ENCODE measurements around the gene GNG10.
"Not testable (repeated sequence)": the region's sequence is repeated elsewhere in the genome, so short reads cannot be mapped to it uniquely, and the experiment has no call there.

The GNG10 gene

DNA sequence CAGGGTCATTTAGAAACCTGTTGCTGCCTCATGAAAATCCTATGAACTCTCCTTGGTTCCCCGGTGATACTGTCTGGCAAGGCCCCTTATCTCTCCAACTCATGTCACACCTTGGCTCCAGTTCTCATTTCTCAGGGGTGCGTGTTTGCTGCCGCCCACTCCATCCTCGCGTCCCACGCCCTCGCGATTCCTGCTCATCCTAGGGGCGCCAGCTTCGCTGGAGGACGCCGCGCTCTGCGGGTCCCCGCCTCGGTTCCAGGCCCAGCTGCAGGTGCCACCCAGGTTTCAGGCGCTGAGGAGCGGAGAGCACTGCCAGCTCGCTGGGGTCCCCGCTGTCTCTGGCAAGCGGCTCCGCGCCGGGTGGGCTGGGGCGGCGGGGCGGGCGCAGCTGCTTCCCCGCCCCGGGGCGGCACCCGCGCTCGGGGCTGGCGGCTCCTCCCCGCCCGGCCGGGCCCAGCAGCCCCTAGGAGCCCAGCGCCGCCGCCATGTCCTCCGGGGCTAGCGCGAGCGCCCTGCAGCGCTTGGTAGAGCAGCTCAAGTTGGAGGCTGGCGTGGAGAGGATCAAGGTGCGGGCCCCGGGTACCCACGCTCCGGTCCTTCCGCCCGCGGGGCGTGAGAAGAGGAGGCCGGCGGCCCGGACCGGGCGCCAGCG is at the start of gene GNG10:
TSS of gene GNG10 (plus strand) at position 456 of the 652 bp plus-strand sequence. CDS start at position 486, 30 bp downstream.
- peak; percentile 67 for DNase-seq

DNA sequence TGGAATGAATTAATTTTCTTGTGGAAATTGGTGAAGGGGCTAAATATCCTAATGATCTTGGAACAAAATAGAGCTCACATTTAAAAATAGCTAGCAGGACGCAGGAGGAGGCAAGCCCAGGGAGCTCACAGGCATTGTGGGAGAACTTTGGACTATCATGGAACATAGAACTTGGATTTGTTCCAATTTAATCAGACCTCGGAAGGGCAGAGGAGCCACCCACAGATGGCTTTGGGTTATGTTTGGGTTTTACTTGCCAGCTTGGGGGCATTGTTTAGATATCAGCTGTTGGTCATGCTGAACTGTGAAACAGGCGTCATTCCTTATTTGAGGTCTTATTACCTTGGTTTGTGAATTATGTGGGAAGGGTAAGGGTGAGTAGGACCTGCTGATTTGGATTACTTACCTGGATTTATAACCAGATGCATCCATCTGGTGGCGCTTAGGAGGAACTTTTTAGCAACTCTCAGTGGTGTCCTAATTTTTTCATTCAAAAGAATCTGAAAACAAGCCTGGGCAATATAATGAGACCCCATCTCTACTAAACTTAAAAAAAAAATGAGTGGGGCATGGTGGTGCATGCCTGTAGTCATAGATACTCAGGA is 47.9 kb upstream of the GNG10 start:
- no peak for DNase-seq

DNA sequence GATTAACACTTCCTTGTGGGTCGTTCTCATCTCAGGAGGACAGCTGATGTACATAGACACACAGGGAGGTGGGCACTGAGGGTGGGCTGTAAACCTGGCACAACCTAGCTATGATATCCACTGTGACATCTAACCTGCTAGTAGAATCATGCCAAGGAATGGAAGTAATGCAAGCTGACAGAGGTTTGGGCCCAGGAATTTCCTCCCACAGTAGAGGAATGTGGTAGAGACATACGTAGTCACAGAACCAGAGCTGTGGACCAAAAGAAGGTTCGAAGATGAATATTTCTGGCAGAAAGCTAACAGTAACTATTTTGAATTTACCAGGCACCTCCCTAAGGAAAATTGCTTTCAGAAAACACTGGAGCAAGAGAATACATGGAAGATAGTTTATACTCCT is 45.5 kb upstream of the GNG10 start:
- no peak for DNase-seq

DNA sequence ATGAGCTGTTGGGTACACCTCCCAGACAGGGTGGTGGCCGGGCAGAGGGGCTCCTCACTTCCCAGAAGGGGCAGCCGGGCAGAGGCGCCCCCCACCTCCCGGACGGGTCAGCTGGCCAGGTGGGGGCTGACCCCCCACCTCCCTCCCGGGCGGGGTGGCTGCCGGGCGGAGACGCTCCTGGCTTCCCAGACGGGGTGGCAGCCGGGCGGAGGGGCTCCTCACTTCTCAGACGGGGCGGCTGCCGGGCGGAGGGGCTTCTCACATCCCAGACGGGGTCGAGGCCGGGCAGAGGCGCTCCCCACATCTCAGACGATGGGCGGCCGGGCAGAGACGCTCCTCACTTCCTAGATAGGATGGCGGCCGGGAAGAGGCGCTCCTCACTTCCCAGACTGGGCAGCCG is 44.1 kb upstream of the GNG10 start:
- DNase-seq = not testable (repeated sequence)

DNA sequence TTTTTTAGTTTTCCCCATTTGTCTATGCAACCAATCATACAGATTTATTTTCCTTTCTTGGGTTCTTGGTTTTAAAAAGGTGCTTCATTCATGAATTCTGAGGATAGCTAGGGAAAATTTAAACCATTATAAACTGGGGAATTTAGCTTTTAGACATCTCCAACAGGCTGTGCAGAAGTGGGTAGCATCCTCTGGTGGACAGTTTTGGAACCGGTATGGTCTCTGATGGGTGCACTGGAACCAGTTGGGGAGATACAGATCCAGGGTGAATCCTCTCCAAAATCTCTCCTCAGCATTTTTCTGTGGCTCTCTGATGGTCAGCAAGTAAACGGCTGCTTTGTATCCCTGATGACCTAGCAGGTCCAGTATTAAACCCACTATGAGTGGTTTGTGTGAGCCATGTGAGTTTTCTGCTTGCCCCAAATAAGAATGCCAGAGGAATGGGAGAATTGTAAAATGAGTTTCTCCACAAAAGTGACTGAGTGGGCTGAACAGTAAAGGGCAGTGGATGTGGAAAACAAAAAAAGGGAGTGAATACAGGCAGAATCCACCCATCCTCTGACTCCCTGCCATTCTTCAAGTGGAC is 39.4 kb upstream of the GNG10 start:
- no peak for DNase-seq

DNA sequence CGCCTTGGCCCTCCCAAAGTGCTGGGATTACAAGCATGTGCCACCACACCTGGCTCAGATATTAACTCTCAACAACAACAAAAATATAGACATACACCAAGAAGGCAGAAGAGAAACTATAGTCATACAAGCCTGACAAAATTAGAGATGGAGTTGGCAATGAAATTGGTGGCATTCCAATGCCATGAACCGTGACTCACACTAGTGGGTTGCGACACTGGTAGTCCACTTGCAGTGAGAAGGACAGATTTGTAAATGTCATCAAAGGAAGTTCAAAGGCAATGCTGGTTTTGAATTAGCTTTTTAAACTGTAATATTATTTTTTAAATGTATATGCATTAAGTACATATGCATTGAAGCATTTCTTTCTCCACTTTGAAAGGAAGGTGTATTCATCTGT is 38.8 kb upstream of the GNG10 start:
- peak; percentile 27 for DNase-seq

DNA sequence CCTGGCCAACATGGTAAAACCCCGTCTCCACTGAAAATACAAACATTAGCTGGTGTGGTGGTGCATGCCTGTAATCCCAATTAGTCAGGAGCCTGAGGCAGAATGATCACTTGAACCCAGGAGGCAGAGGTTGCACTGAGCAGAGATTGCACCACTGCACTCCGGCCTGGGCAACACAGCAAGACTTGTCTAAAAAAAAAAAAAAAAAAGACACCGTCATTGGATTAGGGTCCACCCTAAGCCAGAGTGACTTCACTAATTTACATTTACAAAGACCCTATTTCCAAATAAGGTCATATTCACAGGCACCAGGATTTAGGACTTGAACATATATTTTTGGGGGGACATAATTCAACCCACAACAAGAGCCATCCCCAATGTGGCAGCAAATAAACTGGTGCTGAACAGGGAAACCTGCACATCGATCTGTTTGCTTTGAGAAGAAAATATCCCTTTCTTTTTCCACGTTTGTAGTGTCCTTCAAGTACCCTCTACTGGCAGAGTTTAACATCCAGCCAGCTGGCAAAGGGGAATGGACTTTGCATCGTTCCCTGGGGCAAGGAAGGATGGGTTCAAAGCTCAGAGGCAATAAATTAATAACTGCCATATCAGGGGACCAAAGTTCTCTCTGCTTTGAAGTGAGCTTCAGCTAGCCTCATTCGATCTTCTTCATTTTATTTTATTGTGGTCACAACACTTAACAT is 34.0 kb upstream of the GNG10 start:
- DNase-seq = no peak

DNA sequence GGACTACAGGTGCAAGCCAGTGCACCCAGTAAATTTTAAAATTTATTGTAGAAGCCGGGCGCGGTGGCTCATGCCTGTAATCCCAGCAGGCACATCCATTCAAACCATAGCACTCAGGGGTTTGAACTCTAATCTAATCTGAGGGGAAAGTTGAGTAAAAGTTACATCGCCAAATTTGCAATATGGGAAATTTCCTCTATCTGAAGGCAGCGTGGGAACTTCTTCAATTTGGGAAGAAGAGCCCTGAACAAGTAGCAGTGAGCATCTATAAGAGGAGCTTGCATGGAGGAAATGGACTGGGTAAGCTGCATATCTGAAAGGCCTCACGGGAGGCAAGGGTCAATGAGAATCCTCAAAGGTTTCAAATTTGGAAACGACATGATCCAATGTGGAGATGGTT is 33.0 kb upstream of the GNG10 start:
- DNase-seq = no peak

DNA sequence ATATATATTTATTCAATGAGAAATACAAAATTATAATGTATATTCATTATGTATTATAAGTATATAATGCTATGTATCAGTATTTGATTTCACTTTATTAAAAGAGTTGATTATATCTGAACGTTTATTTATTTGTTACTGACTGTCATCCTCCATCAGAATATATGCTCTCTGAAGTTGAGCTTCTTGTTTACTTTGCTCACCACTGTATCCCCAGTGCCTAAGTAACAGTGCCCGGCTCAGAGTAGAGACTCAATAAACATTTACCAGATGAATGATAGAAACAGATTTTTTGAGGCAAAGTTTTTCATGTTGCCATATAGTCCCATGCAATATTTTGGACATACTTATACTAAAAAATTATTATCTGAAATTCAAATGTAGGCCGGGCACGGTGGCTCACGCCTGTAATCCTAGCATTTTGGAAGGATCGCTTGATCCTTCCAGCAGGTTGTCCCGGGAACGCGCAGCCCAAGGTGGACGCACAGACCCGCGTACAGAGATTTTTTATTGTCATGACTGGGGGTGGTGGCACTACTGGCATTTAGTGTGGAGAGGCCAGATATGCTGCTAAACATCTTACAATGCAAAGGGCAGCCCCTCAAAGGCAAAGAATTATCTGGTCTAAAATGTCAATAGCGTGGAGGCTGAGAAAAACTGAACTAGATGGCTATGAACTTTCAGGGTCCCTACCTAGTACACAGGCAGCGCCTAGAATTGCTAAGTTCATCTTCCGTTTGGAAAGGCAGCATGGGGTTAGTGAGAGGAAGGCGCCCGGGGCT is 31.0 kb upstream of the GNG10 start:
- no peak for DNase-seq

DNA sequence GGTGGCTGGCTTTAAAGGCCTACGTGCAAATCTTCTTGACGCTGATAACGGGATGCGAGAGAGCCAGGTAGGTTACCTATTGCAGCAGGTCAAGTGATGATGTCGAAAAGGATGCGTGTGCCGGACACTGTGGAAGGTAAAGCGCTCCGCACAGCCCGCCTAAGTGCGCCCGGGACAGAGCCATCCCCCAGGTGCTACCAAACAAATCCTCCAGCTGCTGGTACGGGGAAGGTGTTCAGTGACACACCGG is 30.5 kb upstream of the GNG10 start:
- DNase-seq = no peak

DNA sequence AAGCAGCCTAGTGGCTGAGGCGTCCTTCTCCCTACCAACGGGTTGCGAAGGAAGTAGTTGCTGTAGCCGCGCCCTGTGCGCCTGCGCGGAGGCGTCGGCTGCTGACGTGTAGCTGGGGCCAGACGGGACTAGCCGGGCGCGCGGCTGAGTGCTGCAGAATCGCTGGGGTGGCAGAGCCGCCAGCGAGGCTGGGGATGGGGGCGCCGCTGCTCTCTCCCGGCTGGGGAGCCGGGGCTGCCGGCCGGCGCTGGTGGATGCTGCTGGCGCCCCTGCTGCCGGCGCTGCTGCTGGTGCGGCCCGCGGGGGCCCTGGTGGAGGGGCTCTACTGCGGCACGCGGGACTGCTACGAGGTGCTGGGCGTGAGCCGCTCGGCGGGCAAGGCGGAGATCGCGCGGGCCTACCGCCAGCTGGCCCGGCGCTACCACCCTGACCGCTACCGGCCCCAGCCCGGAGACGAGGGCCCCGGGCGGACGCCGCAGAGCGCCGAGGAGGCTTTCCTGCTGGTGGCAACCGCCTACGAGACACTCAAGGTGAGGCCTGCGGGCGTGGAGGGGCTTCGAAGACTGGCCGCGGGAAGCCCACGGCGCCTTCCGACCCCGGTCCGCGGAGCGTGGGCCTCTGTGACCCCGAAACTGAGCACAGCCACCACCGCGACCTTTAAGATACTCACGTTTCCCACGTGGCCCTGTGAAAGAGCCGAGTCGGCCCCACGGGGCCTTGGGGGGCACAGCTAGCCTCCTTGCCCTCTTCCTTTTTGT is 30.0 kb upstream of the GNG10 start, which contains the start of gene DNAJC25:
TSS of gene DNAJC25 (plus strand) at position 121 of the 758 bp plus-strand sequence. CDS start at position 195, 74 bp downstream.
- DNase-seq = peak; percentile 99

DNA sequence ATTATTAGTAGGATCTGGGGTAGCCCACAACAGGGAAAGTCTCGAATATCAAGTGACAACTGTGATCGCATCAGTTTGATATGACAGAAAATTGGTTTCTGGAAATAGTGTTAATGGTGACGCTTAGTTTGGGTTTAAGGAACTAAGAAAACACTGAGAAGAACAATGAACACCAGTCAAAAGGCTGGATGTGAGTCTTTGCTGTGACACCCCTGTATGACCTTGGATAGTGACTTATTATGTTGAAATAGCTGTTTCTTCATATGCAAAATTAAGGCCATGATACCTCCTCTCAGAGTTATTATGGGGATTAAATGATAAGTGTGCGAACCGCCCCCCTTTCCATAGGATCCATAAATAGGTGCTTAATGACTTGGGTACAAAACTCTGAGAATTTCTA is 29.3 kb upstream of the GNG10 start:
- no peak for DNase-seq

DNA sequence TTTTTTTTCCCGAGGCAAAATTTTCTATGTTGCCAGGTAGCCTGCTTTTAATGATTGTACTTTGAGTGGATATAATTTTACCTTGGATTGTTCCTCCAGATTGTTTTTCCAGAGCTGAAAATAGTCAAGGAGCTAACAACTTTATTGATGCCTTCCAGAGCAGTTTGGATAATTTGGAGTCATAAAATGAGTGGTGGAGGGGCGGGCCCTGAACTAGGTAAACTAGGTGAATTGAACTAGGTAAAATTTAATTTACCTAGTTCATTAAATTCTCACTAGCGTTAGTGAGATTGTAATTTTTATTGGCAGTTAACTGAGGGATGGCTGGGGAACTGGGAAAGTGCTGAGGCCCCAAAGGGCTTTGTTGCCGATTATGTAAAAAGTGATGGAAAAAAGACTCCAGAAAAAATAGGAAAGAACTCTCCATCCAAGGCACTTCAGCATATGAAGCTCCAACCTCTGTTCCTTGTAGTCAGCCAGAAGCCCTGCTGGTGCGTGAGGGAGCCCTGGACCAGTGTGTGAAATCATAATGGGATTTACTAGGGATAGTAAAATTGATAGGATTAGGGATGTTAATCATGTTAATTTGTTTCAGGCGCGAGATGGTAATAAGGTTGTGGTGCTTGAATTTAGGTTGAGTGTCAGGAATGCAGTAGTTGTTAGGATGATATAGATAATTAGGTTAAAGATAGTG is 28.6 kb upstream of the GNG10 start:
- DNase-seq = no peak

DNA sequence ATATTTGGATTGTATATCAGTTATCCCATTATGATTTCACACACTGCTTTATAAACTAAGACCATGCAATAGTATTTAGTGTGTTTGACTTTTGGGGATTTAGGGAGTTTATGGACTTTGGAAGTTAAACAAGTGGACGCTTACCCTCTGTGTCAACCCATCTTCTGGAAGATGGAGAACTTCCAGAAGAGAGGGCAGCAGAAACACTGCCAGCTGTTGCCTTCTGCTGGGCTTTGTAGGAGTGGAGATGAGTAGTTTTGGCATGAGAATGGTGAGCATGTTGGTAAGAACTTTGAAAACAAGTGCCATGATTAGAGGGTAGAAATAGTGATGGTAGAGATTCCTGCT is 28.0 kb upstream of the GNG10 start:
- no peak for DNase-seq

DNA sequence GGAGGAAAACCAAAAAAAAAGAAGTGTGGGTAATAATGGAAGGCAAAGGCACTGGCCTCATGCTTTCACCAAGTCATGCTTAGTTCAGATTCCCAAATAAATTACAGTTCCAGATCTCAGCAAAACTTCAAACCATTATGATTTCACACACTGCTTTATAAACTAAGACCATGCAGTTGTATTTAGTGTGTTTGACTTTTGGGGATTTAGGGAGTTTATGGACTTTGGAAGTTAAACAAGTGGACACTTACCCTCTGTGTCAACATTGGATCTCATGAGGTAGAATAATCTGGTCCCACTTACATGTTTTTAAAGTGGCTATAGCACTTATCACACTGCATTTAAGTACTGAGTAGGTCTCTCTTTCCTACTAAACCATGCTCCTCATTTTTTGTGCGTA is 26.5 kb upstream of the GNG10 start:
- DNase-seq = no peak

DNA sequence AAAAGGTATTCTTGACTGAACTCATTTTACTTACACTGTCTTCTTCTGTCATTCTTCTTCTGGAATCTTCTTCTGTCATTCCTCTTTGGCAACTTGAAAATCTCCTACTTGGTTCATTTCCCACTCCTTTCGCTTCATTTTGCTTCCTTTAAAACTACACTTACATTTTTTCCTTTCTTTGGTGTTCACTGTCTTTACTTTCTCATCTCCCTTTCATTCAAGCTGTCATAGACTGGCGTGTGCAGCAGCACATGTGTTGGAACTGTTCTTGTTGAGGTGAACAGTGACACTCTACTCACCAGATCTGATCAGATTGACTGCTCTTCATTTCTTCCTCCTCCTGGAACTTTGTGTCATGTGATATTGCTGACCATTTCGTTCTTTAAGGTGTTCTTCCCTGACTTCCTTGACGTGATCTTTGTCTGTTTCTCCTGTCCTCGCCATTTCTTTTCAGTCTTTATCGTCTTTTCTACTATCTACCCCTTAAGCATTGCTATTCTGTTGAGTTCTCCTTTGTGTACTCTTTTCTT is 23.9 kb upstream of the GNG10 start:
- DNase-seq = no peak

DNA sequence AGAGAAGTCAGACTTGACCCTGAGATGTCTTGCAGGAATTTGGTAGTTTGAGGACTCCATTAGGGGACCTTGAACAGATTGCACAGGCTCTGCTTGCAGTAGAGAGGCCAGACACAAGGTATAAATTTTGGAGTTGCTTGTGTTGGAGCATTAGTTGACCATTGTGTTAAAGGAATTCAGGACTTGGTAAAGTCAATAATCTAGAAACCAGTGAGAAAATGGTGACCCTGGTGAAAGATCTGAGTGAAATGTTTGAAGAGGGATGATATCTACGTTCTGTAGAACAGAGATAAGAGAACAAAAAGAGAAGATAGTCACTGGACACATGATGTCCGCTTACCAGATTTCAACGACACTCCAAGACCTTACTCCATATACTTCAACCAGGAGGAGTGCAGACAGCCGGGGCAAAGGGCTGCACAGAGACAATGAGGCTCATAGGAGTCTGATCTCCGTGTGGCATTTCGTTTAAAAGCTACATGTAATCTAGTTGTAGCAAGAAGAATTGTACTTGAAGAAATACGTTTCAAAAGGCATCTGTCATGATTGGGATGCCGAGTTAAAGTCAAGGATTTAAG is 17.1 kb upstream of the GNG10 start:
- no peak for DNase-seq

DNA sequence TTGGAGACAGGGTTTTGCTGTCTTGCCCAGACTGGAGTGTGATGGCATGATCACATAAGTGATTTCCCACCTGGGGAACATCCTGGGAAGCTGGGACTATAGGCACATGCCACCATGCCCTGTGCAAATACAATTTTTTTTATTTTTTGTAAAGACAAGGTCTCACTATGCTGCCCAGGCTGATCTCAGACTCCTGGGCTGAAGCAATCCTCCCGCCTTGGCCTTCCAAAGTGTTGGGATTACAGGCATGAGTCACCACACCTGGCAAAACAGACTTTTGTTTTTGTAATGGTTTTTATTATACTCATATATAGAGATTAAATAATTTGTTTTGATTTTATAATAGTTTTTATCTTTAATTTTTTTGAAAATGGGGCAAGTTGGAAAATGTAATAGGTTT is 15.6 kb upstream of the GNG10 start:
- no peak for DNase-seq

DNA sequence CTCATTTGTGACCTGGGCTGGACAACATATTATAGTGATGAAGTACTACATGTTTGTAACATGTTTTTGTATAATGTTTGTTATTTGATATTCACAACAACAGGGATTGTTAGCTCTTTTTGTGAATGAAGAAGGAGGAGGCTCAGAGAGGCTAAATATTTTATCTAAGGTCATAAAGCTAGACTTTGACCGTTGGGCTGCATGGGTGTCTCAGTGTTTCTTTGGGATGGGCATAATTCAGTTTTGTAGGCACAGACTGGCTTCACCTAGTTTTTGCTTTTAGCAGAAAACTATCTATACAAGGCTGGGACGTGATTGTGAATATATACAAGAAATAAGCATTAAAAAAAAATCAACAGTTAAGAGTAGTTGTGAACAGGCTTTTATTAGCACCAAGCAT is 15.0 kb upstream of the GNG10 start:
- DNase-seq = no peak

DNA sequence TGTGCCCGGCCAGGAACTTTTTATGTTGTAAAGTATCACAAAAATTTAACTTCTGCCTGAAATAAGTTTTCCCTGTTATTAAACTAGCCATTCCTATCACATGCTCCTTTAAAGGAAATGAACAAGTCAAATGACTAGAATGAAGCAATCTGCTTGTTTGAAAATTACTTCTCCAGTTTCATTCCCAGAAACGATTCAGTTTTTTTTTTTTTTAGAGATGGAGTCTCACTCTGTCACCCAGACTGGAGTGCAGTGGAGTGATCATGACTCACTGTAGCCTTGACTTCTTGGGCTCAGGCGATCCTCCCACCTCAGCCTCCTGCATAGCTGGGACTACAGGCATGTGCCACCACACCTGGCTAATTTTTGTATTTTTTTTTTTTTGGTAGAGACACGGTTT is 13.3 kb upstream of the GNG10 start:
- DNase-seq = no peak

DNA sequence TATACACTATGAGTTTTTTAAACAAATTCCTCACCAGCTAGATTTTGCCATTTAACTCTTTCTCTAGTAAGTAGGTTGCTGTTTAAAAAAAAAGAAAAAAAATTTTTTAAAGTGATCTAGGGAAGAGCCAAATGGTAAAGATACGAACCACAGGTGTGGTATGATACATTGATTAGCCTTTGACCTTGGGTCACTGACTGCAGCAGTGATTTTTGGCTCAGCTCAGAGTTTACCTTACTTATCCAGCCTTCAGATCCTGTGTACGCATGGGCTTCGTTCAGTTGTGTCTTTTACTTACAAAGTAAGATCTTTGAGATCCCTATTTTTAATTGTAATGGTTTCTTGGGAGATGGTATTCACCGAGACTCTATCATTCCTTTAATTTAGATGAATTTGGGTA is 12.4 kb upstream of the GNG10 start:
- no peak for DNase-seq

DNA sequence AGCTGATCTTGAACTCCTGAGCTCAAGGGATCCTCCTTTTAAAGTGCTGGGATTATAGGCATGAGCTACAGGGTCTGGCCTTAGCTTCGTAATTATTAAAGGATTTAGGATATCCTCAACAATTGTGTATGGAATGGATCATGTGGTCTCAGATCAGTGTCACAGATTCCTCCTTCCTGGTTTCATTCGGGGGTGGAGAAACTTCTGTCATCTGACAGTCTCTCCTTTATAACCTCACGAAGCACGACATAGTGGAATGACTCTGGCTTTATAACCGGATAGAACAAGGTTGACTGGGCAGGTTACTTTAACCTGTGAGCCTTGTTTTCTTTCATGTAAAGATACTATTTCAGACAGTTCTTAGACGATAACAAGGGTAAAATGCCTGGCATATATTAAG is 4.4 kb upstream of the GNG10 start:
- DNase-seq = no peak

All from CD4-positive, alpha-beta T cell treated with Interleukin-15 for 1 hour (primary cell).